WI38 (cell line): ENCODE data around the gene CRIP3.
"Not testable (repeated sequence)": the region's sequence is repeated elsewhere in the genome, so short reads cannot be mapped to it uniquely, and the experiment has no call there.

Experiments
- H3K4me3 ChIP-seq: 2 replicates; pipeline ENCODE4 v1.5.1; 2011; ENCODE audit warnings: low read depth, mild to moderate bottlenecking, control low read depth, low read length
- TF ChIP-seq, protein P1 (sequence below): IDR thresholded peaks from 2 replicates; pipeline ENCODE4 v1.5.1; 2012; ENCODE audit warnings: low read depth, mild to moderate bottlenecking, control low read depth, low read length

The CRIP3 gene

GRCh38 chr6:43306086-43306485, 2.5 kb downstream of the CRIP3 start:
- H3K4me3 ChIP-seq, result no peak overlapping the region
- TF ChIP-seq, protein P1, sequence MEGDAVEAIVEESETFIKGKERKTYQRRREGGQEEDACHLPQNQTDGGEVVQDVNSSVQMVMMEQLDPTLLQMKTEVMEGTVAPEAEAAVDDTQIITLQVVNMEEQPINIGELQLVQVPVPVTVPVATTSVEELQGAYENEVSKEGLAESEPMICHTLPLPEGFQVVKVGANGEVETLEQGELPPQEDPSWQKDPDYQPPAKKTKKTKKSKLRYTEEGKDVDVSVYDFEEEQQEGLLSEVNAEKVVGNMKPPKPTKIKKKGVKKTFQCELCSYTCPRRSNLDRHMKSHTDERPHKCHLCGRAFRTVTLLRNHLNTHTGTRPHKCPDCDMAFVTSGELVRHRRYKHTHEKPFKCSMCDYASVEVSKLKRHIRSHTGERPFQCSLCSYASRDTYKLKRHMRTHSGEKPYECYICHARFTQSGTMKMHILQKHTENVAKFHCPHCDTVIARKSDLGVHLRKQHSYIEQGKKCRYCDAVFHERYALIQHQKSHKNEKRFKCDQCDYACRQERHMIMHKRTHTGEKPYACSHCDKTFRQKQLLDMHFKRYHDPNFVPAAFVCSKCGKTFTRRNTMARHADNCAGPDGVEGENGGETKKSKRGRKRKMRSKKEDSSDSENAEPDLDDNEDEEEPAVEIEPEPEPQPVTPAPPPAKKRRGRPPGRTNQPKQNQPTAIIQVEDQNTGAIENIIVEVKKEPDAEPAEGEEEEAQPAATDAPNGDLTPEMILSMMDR, result no peak

DNA sequence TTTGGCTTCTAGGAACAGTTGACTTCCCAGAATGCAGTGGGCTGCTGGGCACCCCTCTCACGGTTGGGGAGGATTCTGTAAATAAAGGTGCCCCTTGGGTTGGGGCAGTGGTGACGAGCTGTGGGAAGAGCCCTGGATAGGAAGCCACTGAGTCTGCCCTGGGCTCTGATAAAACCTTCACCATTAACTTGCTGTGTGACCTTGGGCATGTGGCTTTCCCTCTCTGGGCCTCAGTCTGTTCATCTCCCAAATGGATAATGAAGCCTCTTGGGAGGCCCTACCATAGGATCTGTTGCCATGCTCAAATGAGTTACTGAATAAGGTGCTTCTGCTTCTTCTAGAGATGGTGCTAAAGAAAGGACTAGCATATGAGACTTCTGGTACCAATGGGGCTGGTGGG, 3.7 kb downstream of the CRIP3 start:
- no peak overlapping the region for H3K4me3 ChIP-seq
- TF ChIP-seq, protein P1, result no peak

DNA sequence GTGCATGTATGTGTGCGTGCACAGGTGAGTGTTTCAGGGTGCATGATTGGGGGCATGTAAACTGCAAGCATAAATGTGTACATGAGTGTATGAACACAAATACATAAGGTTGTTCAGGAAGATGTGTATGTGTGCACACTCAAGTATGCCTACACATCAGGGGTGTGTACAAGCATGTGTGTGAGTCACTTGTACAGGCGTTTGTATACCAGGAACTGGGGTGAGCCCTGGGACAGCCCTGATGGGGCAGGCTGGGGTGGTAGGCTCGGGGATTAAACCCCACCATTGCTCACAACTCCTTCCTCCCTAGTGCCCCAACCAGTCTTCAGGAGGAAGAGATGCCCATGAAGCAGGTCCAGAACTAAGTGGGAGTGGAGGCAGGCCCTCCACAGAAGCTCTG, 4.3 kb downstream of the CRIP3 start:
- TF ChIP-seq, protein P1, result no peak
- no peak overlapping the region for H3K4me3 ChIP-seq

DNA sequence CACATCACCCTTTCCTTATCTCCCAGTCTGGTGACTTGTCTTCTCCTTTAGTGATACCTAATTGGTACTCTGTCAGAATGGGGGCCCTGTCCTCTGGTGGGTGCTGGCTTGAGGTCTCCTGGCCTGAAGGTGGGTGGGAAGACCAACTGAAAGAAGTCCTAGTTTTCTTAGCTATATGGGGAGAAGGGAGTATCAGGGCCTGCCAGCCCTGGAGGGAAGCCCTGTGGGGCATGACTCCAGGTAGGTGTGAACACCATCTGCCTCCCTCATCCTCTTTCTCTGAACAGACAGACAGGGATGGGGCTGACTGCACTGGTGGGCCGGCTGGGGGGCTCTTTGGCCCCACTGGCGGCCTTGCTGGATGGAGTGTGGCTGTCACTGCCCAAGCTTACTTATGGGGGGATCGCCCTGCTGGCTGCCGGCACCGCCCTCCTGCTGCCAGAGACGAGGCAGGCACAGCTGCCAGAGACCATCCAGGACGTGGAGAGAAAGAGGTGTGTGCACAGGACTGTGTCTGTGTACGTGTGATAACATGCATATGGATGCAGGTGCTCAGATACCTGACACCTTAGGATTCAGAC, 4.8 kb downstream of the CRIP3 start:
- TF ChIP-seq, protein P1, result no peak
- H3K4me3 ChIP-seq, result no peak overlapping the region

DNA sequence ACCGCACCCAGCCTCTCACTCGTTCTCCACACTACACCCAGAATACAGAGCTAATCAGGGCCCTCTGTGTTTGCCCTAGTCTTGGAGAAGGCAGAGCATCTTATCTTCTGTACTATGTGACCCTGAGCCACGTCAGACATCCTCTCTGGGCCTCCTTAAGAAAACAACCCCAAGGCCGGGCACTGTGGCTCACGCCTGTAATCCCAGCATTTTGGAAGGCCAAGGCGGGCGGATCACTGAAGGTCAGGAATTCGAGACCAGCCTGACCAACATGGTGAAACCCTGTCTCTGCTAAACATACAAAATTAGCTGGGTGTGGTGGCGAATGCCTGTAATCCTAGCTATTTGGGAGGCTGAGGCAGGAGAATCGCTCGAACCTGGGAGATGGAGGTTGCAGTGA, 5.6 kb downstream of the CRIP3 start:
- not testable (repeated sequence) for H3K4me3 ChIP-seq

DNA sequence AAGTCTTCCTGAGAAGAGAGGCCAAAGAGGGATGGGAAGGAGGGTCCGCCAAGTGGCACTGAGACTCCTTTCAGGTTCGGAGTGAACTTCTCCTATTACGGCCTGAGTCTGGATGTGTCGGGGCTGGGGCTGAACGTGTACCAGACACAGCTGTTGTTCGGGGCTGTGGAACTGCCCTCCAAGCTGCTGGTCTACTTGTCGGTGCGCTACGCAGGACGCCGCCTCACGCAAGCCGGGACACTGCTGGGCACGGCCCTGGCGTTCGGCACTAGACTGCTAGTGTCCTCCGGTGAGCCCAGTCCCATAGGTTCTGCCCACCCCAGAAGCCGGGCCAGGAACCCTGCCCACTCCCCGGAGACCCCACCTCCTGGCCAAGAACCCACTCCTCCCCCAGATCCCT, 6.5 kb downstream of the CRIP3 start:
- TF ChIP-seq, protein P1, result no peak
- no peak overlapping the region for H3K4me3 ChIP-seq

GRCh38 chr6:43301081-43301870, 7.3 kb downstream of the CRIP3 start:
- H3K4me3 ChIP-seq, result no peak overlapping the region
- TF ChIP-seq, protein P1, result no peak
